ENCODE measurements around the gene NTF3.

NTF3 gene

DNA sequence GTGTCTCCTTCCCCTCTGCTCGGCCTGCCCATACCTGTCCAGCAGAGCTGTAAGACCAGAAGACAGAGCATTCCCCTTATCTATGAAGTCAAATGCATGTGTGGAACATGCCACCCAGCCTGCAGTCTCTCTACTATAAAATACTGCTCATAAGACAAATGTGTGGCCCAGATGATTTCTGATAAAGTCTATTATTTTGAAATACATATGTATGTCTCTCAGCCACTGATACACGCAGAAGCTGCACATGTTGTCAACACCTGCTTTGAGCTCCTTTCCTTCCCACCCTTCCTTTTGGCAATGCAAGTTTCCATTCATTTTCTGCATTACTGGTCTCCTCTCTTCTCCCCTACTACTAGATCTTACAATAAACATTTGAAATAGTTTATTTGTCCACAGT is 38.8 kb downstream of the NTF3 start:
- TF ChIP-seq SIN3A (IDR thresholded peaks at IDR 0.05; ENCODE audit: borderline replicate concordance, insufficient read depth, low read length) (no peak), POLR2AphosphoS5 (IDR thresholded peaks at IDR 0.05; ENCODE audit: low read depth, low read length) (no peak), FOXP2 (optimal IDR thresholded peaks at IDR 0.05; ENCODE audit: borderline replicate concordance, extremely low read depth, extremely low read length, insufficient read depth) (no peak)
- TF ChIP-seq, protein P1, sequence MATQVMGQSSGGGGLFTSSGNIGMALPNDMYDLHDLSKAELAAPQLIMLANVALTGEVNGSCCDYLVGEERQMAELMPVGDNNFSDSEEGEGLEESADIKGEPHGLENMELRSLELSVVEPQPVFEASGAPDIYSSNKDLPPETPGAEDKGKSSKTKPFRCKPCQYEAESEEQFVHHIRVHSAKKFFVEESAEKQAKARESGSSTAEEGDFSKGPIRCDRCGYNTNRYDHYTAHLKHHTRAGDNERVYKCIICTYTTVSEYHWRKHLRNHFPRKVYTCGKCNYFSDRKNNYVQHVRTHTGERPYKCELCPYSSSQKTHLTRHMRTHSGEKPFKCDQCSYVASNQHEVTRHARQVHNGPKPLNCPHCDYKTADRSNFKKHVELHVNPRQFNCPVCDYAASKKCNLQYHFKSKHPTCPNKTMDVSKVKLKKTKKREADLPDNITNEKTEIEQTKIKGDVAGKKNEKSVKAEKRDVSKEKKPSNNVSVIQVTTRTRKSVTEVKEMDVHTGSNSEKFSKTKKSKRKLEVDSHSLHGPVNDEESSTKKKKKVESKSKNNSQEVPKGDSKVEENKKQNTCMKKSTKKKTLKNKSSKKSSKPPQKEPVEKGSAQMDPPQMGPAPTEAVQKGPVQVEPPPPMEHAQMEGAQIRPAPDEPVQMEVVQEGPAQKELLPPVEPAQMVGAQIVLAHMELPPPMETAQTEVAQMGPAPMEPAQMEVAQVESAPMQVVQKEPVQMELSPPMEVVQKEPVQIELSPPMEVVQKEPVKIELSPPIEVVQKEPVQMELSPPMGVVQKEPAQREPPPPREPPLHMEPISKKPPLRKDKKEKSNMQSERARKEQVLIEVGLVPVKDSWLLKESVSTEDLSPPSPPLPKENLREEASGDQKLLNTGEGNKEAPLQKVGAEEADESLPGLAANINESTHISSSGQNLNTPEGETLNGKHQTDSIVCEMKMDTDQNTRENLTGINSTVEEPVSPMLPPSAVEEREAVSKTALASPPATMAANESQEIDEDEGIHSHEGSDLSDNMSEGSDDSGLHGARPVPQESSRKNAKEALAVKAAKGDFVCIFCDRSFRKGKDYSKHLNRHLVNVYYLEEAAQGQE (IDR thresholded peaks at IDR 0.05; ENCODE audit: insufficient read depth in 1 of 2, low read depth in 2 of 2, low read length in 2 of 2), result no peak

DNA sequence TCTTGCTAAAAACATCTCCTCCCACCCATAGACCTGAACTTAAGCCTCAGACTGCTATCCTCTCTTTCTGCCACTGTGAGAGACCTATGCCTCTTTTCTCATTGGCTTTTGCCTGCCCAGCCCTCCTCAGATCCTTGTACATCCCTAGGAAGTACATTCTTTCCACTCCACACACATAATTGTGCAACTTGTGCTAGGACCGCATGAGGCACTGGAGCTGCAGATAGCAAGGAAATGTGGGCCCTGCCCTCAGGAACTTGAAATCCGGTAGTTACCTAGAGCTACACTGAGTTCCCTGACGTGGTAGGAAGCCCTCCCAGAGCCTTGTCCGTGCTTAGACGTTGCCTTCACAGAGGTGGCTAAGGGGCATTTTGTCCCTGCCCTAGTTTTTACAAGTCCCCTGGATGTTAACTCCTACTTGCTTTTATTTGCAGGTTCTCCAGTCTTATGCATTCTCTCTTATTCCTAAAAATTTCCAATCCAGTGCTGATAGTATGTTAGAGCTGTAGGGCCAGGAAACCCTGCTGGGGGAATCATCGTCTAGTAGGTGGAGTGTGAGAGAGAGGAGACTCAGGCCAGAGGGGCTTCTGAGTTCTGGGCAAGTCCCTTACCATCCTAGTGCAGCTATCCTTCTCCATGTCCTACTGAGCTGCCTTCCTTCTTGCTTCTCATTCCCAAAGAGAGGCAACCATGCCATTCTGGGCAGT is 41.3 kb downstream of the NTF3 start:
- TF ChIP-seq FOXP2 (optimal IDR thresholded peaks at IDR 0.05; ENCODE audit: borderline replicate concordance, extremely low read depth, extremely low read length, insufficient read depth) (no peak), POLR2AphosphoS5 (IDR thresholded peaks at IDR 0.05; ENCODE audit: low read depth, low read length) (no peak), SIN3A (IDR thresholded peaks at IDR 0.05; ENCODE audit: borderline replicate concordance, insufficient read depth, low read length) (no peak), TAF1 (IDR thresholded peaks at IDR 0.05; ENCODE audit: borderline replicate concordance, insufficient read depth, low read length) (no peak)
- TF ChIP-seq, protein P1 (IDR thresholded peaks at IDR 0.05; ENCODE audit: insufficient read depth in 1 of 2, low read depth in 2 of 2, low read length in 2 of 2), result no peak

DNA sequence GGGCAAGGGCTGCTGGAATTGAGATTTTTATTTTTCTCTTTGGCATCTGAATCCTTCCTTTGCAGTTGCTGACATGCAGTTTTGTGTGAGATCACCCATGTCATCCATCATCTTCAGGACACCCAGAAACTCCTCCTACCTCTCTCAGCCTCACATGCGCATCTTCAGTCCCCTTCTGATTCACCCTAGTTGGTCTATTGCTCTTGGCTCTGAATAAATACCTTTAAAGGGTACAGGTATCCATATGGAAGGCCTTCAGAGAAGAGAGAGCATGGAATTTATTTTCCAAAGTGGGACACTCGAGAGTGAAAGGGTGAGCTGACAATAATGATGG is 41.8 kb downstream of the NTF3 start:
- TF ChIP-seq, protein P1 (IDR thresholded peaks at IDR 0.05; ENCODE audit: insufficient read depth in 1 of 2, low read depth in 2 of 2, low read length in 2 of 2), result no peak
- no peak for TF ChIP-seq TAF1 (IDR thresholded peaks at IDR 0.05; ENCODE audit: borderline replicate concordance, insufficient read depth, low read length)
- TF ChIP-seq FOXP2 (optimal IDR thresholded peaks at IDR 0.05; ENCODE audit: borderline replicate concordance, extremely low read depth, extremely low read length, insufficient read depth), result no peak

DNA sequence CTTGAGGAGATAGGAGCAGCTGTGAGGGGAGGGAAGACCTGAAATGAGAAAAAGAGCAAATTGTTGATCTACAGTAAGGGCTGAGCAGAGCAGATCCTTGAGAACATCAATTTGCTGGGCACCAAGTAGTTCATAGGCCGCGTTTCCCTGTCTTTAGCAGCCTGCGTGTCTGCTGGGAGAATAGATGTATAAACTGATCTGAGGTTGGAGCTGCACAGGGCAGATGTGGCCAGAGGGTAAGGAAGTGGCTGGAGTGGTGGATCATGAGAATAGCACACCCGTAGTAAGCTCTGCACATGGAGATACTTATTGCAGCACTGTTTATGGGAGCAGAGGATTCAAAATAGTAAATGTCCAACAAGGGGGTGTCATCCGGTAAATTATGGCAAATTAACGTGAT is 44.4 kb downstream of the NTF3 start:
- TF ChIP-seq TAF1 (IDR thresholded peaks at IDR 0.05; ENCODE audit: borderline replicate concordance, insufficient read depth, low read length), result no peak

DNA sequence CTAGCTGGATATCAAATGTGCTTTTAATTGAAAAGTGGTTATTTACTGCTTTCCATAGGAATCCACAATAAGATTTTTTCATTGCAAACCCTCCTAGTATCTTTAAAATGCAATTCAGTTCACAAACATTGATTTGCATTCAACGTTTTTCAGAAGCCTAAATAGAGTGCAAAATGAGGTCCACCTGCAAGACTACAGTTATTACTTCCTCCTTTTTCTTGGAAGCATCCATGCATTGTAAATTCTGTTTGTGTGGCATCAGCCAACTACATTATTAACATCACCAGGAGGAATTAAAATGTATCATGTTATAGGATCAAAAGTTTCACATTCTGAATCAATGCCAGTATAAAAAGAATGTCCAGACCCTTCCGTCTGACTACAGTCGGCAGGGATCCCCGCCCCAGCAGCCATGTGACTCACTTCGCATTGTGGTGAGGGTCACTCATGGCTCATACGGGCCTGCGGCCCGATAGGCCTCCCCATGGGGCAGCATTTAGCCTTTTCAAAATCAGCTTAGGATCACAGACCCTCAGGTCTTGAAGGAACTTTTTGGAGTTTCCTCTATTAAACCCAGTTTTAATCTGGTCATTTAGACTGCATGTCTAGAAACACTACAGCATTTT is 46.3 kb downstream of the NTF3 start:
- TF ChIP-seq, protein P1 (IDR thresholded peaks at IDR 0.05; ENCODE audit: insufficient read depth in 1 of 2, low read depth in 2 of 2, low read length in 2 of 2), result no peak
- TF ChIP-seq POLR2AphosphoS5 (IDR thresholded peaks at IDR 0.05; ENCODE audit: low read depth, low read length), result no peak
- TF ChIP-seq FOXP2 (optimal IDR thresholded peaks at IDR 0.05; ENCODE audit: borderline replicate concordance, extremely low read depth, extremely low read length, insufficient read depth), result no peak
- no peak for TF ChIP-seq TAF1 (IDR thresholded peaks at IDR 0.05; ENCODE audit: borderline replicate concordance, insufficient read depth, low read length)
- no peak for TF ChIP-seq SIN3A (IDR thresholded peaks at IDR 0.05; ENCODE audit: borderline replicate concordance, insufficient read depth, low read length)

All from PFSK-1 (cell line).